Sigmoid colon (tissue), 3 donors: ENCODE results near the gene GRAPL.
"Not testable (repeated sequence)": the region's sequence is repeated elsewhere in the genome, so short reads cannot be mapped to it uniquely, and the experiment has no call there.

Experiments used
- CTCF ChIP-seq, 4 experiments: fragments of 450-650 bp in 3 of 4; fragments of 200-600 bp in 1 of 4; IDR thresholded peaks; one replicate each; pipeline ENCODE4 v1.5.1; 2016 to 2019; ENCODE audit warnings: antibody characterized with exemption in 4 of 4, mild to moderate bottlenecking in 3 of 4, moderate library complexity in 2 of 4
- POLR2A ChIP-seq, 2 donors: fragments of 450-650 bp; IDR thresholded peaks; one replicate each; pipeline ENCODE4 v1.6.1; 2016; ENCODE audit warnings: antibody characterized with exemption in 2 of 2, mild to moderate bottlenecking in 2 of 2, moderate library complexity in 2 of 2

GRCh38 chr17:19090058-19090772, 37.2 kb upstream of the GRAPL start:
- not testable (repeated sequence) for TF ChIP-seq CTCF, POLR2A (IDR thresholded peaks at IDR 0.05)
